SK-N-SH (cell line): ENCODE measurements around the gene CFDP1.

Experiments
- CTCF ChIP-seq: fragments of 200-600 bp; sonication (generic); IDR thresholded peaks from 2 replicates; pipeline ENCODE4 v1.6.1; 2017; ENCODE audit warnings: antibody characterized with exemption, mild to moderate bottlenecking, moderate library complexity
- EP300 ChIP-seq, 2 experiments: IDR thresholded peaks; 2 replicates each; pipeline versions ENCODE4 v1.4.0 to v1.6.1; 2012; ENCODE audit warnings: borderline replicate concordance in 1 of 2, low read depth in 1 of 2, low read length in 1 of 2
- GABPA ChIP-seq: IDR thresholded peaks from 2 replicates; pipeline ENCODE4 v1.4.0; 2012; ENCODE audit warnings: low read depth, mild to moderate bottlenecking
- MAX ChIP-seq: IDR thresholded peaks from 2 replicates; pipeline ENCODE4 v1.4.0; 2012; ENCODE audit warnings: low read depth
- NFIC ChIP-seq: IDR thresholded peaks from 2 replicates; pipeline ENCODE4 v1.4.0; 2012; ENCODE audit warnings: borderline replicate concordance
- POLR2AphosphoS5 ChIP-seq: IDR thresholded peaks from 2 replicates; pipeline ENCODE4 v1.6.1; 2012; ENCODE audit warnings: low read depth, low read length
- RAD21 ChIP-seq: IDR thresholded peaks from 2 replicates; pipeline ENCODE4 v1.6.1; 2012; ENCODE audit warnings: mild to moderate bottlenecking, low read length
- RCOR1 ChIP-seq: fragments of 150-350 bp; IDR thresholded peaks from 2 replicates; pipeline ENCODE4 v1.6.1; 2017; ENCODE audit warnings: antibody characterized with exemption, low read length
- REST ChIP-seq: IDR thresholded peaks from 2 replicates; pipeline ENCODE4 v1.6.1; 2012; ENCODE audit warnings: mild to moderate bottlenecking, low read depth, low read length, moderate library complexity
- SIN3A ChIP-seq: IDR thresholded peaks from 2 replicates; pipeline ENCODE4 v1.6.1; 2012; ENCODE audit warnings: low read depth, mild to moderate bottlenecking, low read length, moderate library complexity, borderline replicate concordance
- TAF1 ChIP-seq: IDR thresholded peaks from 2 replicates; pipeline ENCODE4 v1.6.1; 2012; ENCODE audit warnings: low read depth, mild to moderate bottlenecking, low read length, moderate library complexity, borderline replicate concordance
- TEAD4 ChIP-seq: IDR thresholded peaks from 2 replicates; pipeline ENCODE4 v1.4.0; 2012; ENCODE audit warnings: mild to moderate bottlenecking, borderline replicate concordance; ENCODE audit not compliant: insufficient read depth

GRCh38 chr16:75310541-75310940 lies 122.8 kb downstream of the CFDP1 start:
- TF ChIP-seq RCOR1 (no peak), CTCF (no peak), EP300 (IDR thresholded peaks at IDR 0.05; ENCODE audit: borderline replicate concordance in 1 of 2, low read depth in 1 of 2, low read length in 1 of 2) (no peak), REST (no peak), RAD21 (no peak), POLR2AphosphoS5 (no peak), TAF1 (no peak), MAX (no peak), TEAD4 (no peak), SIN3A (no peak), NFIC (no peak), GABPA (no peak)
